T-cell (primary cell): ENCODE measurements around the gene ZFPL1. TPM values are rescaled to one million over a fixed set of nuclear protein-coding genes. Genes with fewer than 3 reads are reported as not detected.

Experiments used
- ATAC-seq, 4 experiments: fragments of 200-7000 bp in 3 of 4; fragments of 150-1000 bp in 1 of 4; cut with Tn5 transposase; replicated peaks in 1 of 4; 1 replicate in 3 of 4; 2 replicates in 1 of 4; pipeline ENCODE4 v1.10.0; 2021; ENCODE audit warnings: moderate library complexity in 3 of 4, mild to moderate bottlenecking in 2 of 4, moderate number of reproducible peaks in 1 of 4
- CTCF ChIA-PET, 2 donors: fragments of 300-600 bp; sonication (Branson Sonifier 250); formaldehyde crosslinking; loops; one replicate each; lab custom pipeline; 2022; ENCODE audit warnings: antibody characterized with exemption in 2 of 2; lab: Charles Lee
- POLR2A ChIA-PET, 2 donors: fragments of 300-600 bp; sonication (Branson Sonifier 250); formaldehyde crosslinking; loops; one replicate each; lab custom pipeline; 2022; ENCODE audit warnings: antibody characterized with exemption in 2 of 2; lab: Charles Lee
- DNase-seq, 35 experiments: peaks; one replicate each; pipeline versions ENCODE4 v3.0.0 to v3.0.0-alpha.2; 2013 to 2023
- H3K27ac ChIP-seq: one replicate; pipeline ENCODE4 v1.5.1; 2013; ENCODE audit warnings: low read length
- H3K27me3 ChIP-seq, 2 experiments: replicated peaks in 1 of 2; 1 replicate in 1 of 2; 2 replicates in 1 of 2; pipeline versions ENCODE4 v1.6.1 to v1.7.0; 2013; ENCODE audit warnings: low read length in 1 of 2, mixed read lengths in 1 of 2; ENCODE audit not compliant: control insufficient read depth in 2 of 2, insufficient read depth in 2 of 2; ENCODE audit errors: extremely low read depth in 1 of 2
- H3K36me3 ChIP-seq, 2 donors: 1 replicate in 1 of 2; 2 replicates in 1 of 2; pipeline versions ENCODE4 v1.6.1 to v1.7.0; 2013; ENCODE audit warnings: low read length in 1 of 2; ENCODE audit not compliant: control insufficient read depth in 2 of 2, insufficient read depth in 1 of 2; ENCODE audit errors: extremely low read depth in 1 of 2
- H3K4me1 ChIP-seq, 2 experiments: 1 replicate in 1 of 2; 2 replicates in 1 of 2; pipeline versions ENCODE4 v1.6.1 to v1.7.0; 2013; ENCODE audit warnings: low read length in 2 of 2, mixed read lengths in 1 of 2; ENCODE audit not compliant: insufficient read depth in 2 of 2, control insufficient read depth in 1 of 2; ENCODE audit errors: extremely low read depth in 1 of 2
- H3K4me3 ChIP-seq, 2 donors: 1 replicate in 1 of 2; 2 replicates in 1 of 2; pipeline versions ENCODE4 v1.5.1 to v1.7.0; 2013; ENCODE audit warnings: mild to moderate bottlenecking in 2 of 2, low read length in 1 of 2, moderate library complexity in 1 of 2; ENCODE audit not compliant: control insufficient read depth in 1 of 2; ENCODE audit errors: extremely low read depth in 1 of 2
- H3K9me3 ChIP-seq: 2 replicates; pipeline ENCODE4 v1.7.0; 2013
- H3K27ac Mint-ChIP-seq, 2 donors: one replicate each; pipeline ENCODE4 v1.8.0; 2020 to 2021; ENCODE audit warnings: mild to moderate bottlenecking in 2 of 2, mixed read lengths in 2 of 2
- H3K27me3 Mint-ChIP-seq, 2 donors: one replicate each; pipeline ENCODE4 v1.8.0; 2021 to 2022; ENCODE audit warnings: mixed read lengths in 2 of 2
- H3K36me3 Mint-ChIP-seq: one replicate; pipeline ENCODE4 v1.8.0; 2021; ENCODE audit warnings: mixed read lengths
- H3K4me1 Mint-ChIP-seq, 3 donors: one replicate each; pipeline ENCODE4 v1.8.0; 2020 to 2022; ENCODE audit warnings: mixed read lengths in 3 of 3, mild to moderate bottlenecking in 1 of 3
- H3K4me3 Mint-ChIP-seq, 3 donors: one replicate each; pipeline ENCODE4 v1.8.0; 2020 to 2022; ENCODE audit warnings: mild to moderate bottlenecking in 3 of 3, mixed read lengths in 3 of 3, moderate library complexity in 3 of 3
- H3K9me3 Mint-ChIP-seq, 3 donors: one replicate each; pipeline ENCODE4 v1.8.0; 2020 to 2022; ENCODE audit warnings: mixed read lengths in 3 of 3
- WGBS: methylation state at CpG from one replicate; pipeline ENCODE4 v1.1.5; 2013; ENCODE audit warnings: missing lambda C conversion rate; ENCODE audit not compliant: insufficient coverage; 5-methylcytosine and 5-hydroxymethylcytosine counted together
- total RNA-seq, 35 experiments: library from RNA in 6 of 35; stranded (reverse) in 6 of 35; fragments of 120-200 nt in 1 of 35; gene quantifications; one replicate each; pipeline versions ENCODE4 v1.2.1 to v1.2.4 and lab custom pipeline; 2013 to 2026

The ZFPL1 gene
- total RNA-seq, 5 donors from 2014 or later (not counting 1 experiment from before 2014, with no cell fraction given): 36.5 to 51.8 (median 43.7) TPM

GRCh38 chr11:65059523-65059922 is 24.5 kb upstream of the ZFPL1 start:
- Mint-ChIP-seq H3K27ac (no peak overlapping the region), H3K9me3 (no peaks in the 10 kb centered on the region), H3K4me3 (no peak overlapping the region), H3K4me1 (peaks cover 2 to 6% (median 4%) of the 10 kb centered on the region in 3 donors), H3K27me3 (no peaks in the 10 kb centered on the region), H3K36me3 (no peaks in the 10 kb centered on the region)
- H3K4me1 ChIP-seq: peaks cover 0 to 3% of the 10 kb centered on the region in 2 experiments
- peaks cover 0 to 12% of the 10 kb centered on the region in 2 experiments for H3K27me3 ChIP-seq
- ATAC-seq (no peak), DNase-seq (no peak)
- WGBS: no CpG with 5 or more reads among the region's 3 CpGs
- H3K4me3 ChIP-seq: no peak overlapping the region
- POLR2A ChIA-PET: no interaction called here
- no peaks in the 10 kb centered on the region for H3K9me3 ChIP-seq
- no peaks in the 10 kb centered on the region for H3K36me3 ChIP-seq
- no peak overlapping the region for H3K27ac ChIP-seq
- CTCF ChIA-PET: no interaction called here

- Histone ChIP-seq H3K27ac (no peak overlapping the region), H3K27me3 (peaks cover 0 to 12% of the 10 kb centered on the region in 2 experiments), H3K4me1 (no peaks in the 10 kb centered on the region), H3K36me3 (no peaks in the 10 kb centered on the region), H3K4me3 (no peak overlapping the region), H3K9me3 (no peaks in the 10 kb centered on the region)
- WGBS: 39% methylated on average over 3 of the region's 10 CpGs
- Mint-ChIP-seq H3K36me3 (no peaks in the 10 kb centered on the region), H3K9me3 (no peaks in the 10 kb centered on the region), H3K4me3 (no peak overlapping the region), H3K27ac (no peak overlapping the region), H3K27me3 (no peaks in the 10 kb centered on the region), H3K4me1 (peaks cover 0 to 4% (median 3%) of the 10 kb centered on the region in 3 donors)
- ChIA-PET POLR2A (no interaction called here), CTCF (no interaction called here)
- DNase-seq (no peak), ATAC-seq (no peak)
These were observed 23.8 kb upstream of the ZFPL1 start for GRCh38 chr11:65059959-65060824.

GRCh38 chr11:65060913-65061408 is 23.1 kb upstream of the ZFPL1 start:
- WGBS: 86% methylated on average over 6 of the region's 9 CpGs
- no peak overlapping the region for H3K4me3 ChIP-seq
- Mint-ChIP-seq H3K27ac (no peak overlapping the region), H3K4me3 (no peak overlapping the region), H3K9me3 (no peaks in the 10 kb centered on the region), H3K27me3 (no peaks in the 10 kb centered on the region), H3K36me3 (no peaks in the 10 kb centered on the region), H3K4me1 (peaks cover 0 to 4% (median 2%) of the 10 kb centered on the region in 3 donors)
- ChIA-PET POLR2A (no interaction called here), CTCF (no interaction called here)
- H3K27me3 ChIP-seq: peaks cover 0 to 12% of the 10 kb centered on the region in 2 experiments
- H3K27ac ChIP-seq: no peak overlapping the region
- H3K36me3 ChIP-seq: no peaks in the 10 kb centered on the region
- H3K4me1 ChIP-seq: no peaks in the 10 kb centered on the region
- ATAC-seq (peak in 1 of 4 experiments; percentile 51), DNase-seq (peak in 1 of 35 experiments; percentile 5)
- no peaks in the 10 kb centered on the region for H3K9me3 ChIP-seq

- ChIA-PET CTCF (no interaction called here), POLR2A (no interaction called here)
- peaks cover 0 to 16% of the 10 kb centered on the region in 2 experiments for H3K27me3 ChIP-seq
- H3K36me3 ChIP-seq: no peaks in the 10 kb centered on the region
- ATAC-seq (no peak), DNase-seq (no peak)
- H3K36me3 Mint-ChIP-seq: no peaks in the 10 kb centered on the region
- 91% methylated on average over 1 of the region's 3 CpGs for WGBS
- no peak overlapping the region for H3K27ac ChIP-seq
- H3K9me3 ChIP-seq: no peaks in the 10 kb centered on the region
- H3K27me3 Mint-ChIP-seq: no peaks in the 10 kb centered on the region
- no peak overlapping the region for H3K4me3 Mint-ChIP-seq
- H3K27ac Mint-ChIP-seq: no peak overlapping the region
- no peaks in the 10 kb centered on the region for H3K9me3 Mint-ChIP-seq
- H3K4me1 ChIP-seq: no peaks in the 10 kb centered on the region
- H3K4me3 ChIP-seq: no peak overlapping the region
- peaks cover 0 to 4% (median 2%) of the 10 kb centered on the region in 3 donors for H3K4me1 Mint-ChIP-seq
These were observed 20.5 kb upstream of the ZFPL1 start for GRCh38 chr11:65063532-65063931.

GRCh38 chr11:65064847-65065240 is 19.2 kb upstream of the ZFPL1 start:
- ATAC-seq (no peak), DNase-seq (no peak)
- Histone ChIP-seq H3K27ac (no peak overlapping the region), H3K36me3 (no peaks in the 10 kb centered on the region), H3K4me1 (no peaks in the 10 kb centered on the region), H3K9me3 (no peaks in the 10 kb centered on the region), H3K4me3 (no peak overlapping the region), H3K27me3 (peaks cover 0 to 13% of the 10 kb centered on the region in 2 experiments)
- no peaks in the 10 kb centered on the region for H3K36me3 Mint-ChIP-seq
- ChIA-PET POLR2A (no interaction called here), CTCF (no interaction called here)
- H3K4me3 Mint-ChIP-seq: no peak overlapping the region
- WGBS: no CpG with 5 or more reads among the region's 4 CpGs
- peaks cover 0 to 4% (median 2%) of the 10 kb centered on the region in 3 donors for H3K4me1 Mint-ChIP-seq
- H3K27ac Mint-ChIP-seq: no peak overlapping the region
- no peaks in the 10 kb centered on the region for H3K9me3 Mint-ChIP-seq
- H3K27me3 Mint-ChIP-seq: no peaks in the 10 kb centered on the region

- Histone ChIP-seq H3K9me3 (no peaks in the 10 kb centered on the region), H3K36me3 (no peaks in the 10 kb centered on the region), H3K4me1 (no peaks in the 10 kb centered on the region), H3K4me3 (no peak overlapping the region), H3K27me3 (peaks cover 0 to 13% of the 10 kb centered on the region in 2 experiments), H3K27ac (no peak overlapping the region)
- ChIA-PET CTCF (no interaction called here), POLR2A (no interaction called here)
- 91% methylated on average over 4 of the region's 7 CpGs for WGBS
- no peaks in the 10 kb centered on the region for H3K9me3 Mint-ChIP-seq
- ATAC-seq (no peak), DNase-seq (no peak)
- no peaks in the 10 kb centered on the region for H3K36me3 Mint-ChIP-seq
- no peak overlapping the region for H3K4me3 Mint-ChIP-seq
- peaks cover 0 to 4% (median 2%) of the 10 kb centered on the region in 3 donors for H3K4me1 Mint-ChIP-seq
- H3K27me3 Mint-ChIP-seq: no peaks in the 10 kb centered on the region
- H3K27ac Mint-ChIP-seq: no peak overlapping the region
These were observed 18.2 kb upstream of the ZFPL1 start for GRCh38 chr11:65065851-65066250.
